ENCODE measurements around the gene PIGU.
"Not testable (repeated sequence)": the region's sequence is repeated elsewhere in the genome, so short reads cannot be mapped to it uniquely, and the experiment has no call there.

PIGU gene

GRCh38 chr20:34621036-34621343 is 55.9 kb downstream of the PIGU start:
- no peak for DNase-seq

GRCh38 chr20:34618676-34619075 is 58.2 kb downstream of the PIGU start:
- peak; percentile 95 for DNase-seq

- DNase-seq, result not testable (repeated sequence)
Measured at GRCh38 chr20:34616913-34617312, 60.0 kb downstream of the PIGU start.

- no peak for DNase-seq
Measured at GRCh38 chr20:34615477-34615876, 61.4 kb downstream of the PIGU start.

GRCh38 chr20:34611976-34612375 is 64.9 kb downstream of the PIGU start:
- not testable (repeated sequence) for DNase-seq

- DNase-seq, result no peak
Measured at GRCh38 chr20:34607066-34607465, 69.8 kb downstream of the PIGU start.

- DNase-seq, result no peak
Measured at GRCh38 chr20:34604980-34605788, 71.7 kb downstream of the PIGU start.

- DNase-seq, result peak; percentile 68
Measured at GRCh38 chr20:34600892-34601653, 75.8 kb downstream of the PIGU start.

- no peak for DNase-seq
Measured at GRCh38 chr20:34595377-34596184, 81.3 kb downstream of the PIGU start.

- no peak for DNase-seq
Measured at GRCh38 chr20:34586488-34587163, 90.3 kb downstream of the PIGU start.

- DNase-seq, result no peak
Measured at GRCh38 chr20:34585019-34585418, 91.9 kb downstream of the PIGU start.

GRCh38 chr20:34583544-34583943 is 93.3 kb downstream of the PIGU start:
- DNase-seq, result no peak

- DNase-seq, result no peak
Measured at GRCh38 chr20:34582911-34583310, 94.0 kb downstream of the PIGU start.

- DNase-seq, result no peak
Measured at GRCh38 chr20:34582221-34582620, 94.7 kb downstream of the PIGU start.

- DNase-seq, result no peak
Measured at GRCh38 chr20:34581341-34582184, 95.3 kb downstream of the PIGU start.

- DNase-seq, result peak; percentile 62
Measured at GRCh38 chr20:34579979-34580940, 96.6 kb downstream of the PIGU start.

GRCh38 chr20:34579191-34579978 is 97.5 kb downstream of the PIGU start:
- peak; percentile 54 for DNase-seq

GRCh38 chr20:34578521-34578920 is 98.4 kb downstream of the PIGU start:
- DNase-seq, result no peak

- DNase-seq, result peak; percentile 53
Measured at GRCh38 chr20:34578025-34578424, 98.9 kb downstream of the PIGU start.

- DNase-seq, result no peak
Measured at GRCh38 chr20:34577061-34577460, 99.8 kb downstream of the PIGU start.
